Mammary epithelial cell (primary cell): ENCODE results near the gene COBLL1.

Experiments
- CTCF ChIP-seq, 2 donors: IDR thresholded peaks in 1 of 2; conservative IDR thresholded peaks in 1 of 2; 2 replicates each; pipeline ENCODE4 v1.5.1; 2011 to 2012; ENCODE audit warnings: inconsistent platforms in 2 of 2, low read length in 2 of 2, mild to moderate bottlenecking in 2 of 2, control low read depth in 1 of 2, low read depth in 1 of 2; ENCODE audit not compliant: insufficient read depth in 1 of 2; ENCODE audit errors: extremely low read depth in 1 of 2
- EZH2 ChIP-seq: IDR thresholded peaks from 2 replicates; pipeline ENCODE4 v1.6.1; 2012; ENCODE audit warnings: low read length, inconsistent platforms, borderline replicate concordance

DNA sequence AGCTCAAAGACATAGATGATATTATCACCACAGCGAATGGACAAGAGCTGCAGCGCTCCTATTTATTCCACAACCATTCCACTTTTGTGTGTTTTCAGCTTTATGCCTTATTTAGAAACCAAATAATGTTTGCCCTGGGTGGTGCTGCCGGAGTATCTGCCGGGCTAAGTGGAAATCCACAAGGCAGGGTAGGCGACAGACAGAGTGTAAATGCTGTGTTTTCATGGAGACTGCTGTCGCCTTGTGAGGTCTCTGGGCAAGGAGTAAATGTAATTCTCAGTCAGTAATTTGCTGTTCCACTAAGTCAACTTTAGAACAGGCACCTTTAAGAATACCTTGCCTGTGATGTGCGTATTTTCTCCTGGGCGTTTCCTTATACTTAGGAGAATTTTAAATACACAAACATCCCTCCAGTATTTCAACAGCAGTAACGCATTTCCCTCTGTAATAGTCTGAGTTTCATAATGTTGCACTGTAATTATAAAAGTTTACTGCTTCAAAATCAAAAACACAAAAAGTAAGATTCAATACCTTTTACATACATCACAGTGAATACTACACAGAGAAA, 60.9 kb downstream of the COBLL1 start:
- TF ChIP-seq EZH2: no peak
- TF ChIP-seq CTCF (conservative IDR thresholded peaks at IDR 0.05 in 1 of 2, IDR thresholded peaks at IDR 0.05 in 1 of 2; ENCODE audit: extremely low read depth in 1 of 2, insufficient read depth in 1 of 2, low read depth in 1 of 2, low read length in 2 of 2): no peak
